ENCODE data around the gene ARL5C.
"Not testable (repeated sequence)": the region's sequence is repeated elsewhere in the genome, so short reads cannot be mapped to it uniquely, and the experiment has no call there.

ARL5C gene

DNA sequence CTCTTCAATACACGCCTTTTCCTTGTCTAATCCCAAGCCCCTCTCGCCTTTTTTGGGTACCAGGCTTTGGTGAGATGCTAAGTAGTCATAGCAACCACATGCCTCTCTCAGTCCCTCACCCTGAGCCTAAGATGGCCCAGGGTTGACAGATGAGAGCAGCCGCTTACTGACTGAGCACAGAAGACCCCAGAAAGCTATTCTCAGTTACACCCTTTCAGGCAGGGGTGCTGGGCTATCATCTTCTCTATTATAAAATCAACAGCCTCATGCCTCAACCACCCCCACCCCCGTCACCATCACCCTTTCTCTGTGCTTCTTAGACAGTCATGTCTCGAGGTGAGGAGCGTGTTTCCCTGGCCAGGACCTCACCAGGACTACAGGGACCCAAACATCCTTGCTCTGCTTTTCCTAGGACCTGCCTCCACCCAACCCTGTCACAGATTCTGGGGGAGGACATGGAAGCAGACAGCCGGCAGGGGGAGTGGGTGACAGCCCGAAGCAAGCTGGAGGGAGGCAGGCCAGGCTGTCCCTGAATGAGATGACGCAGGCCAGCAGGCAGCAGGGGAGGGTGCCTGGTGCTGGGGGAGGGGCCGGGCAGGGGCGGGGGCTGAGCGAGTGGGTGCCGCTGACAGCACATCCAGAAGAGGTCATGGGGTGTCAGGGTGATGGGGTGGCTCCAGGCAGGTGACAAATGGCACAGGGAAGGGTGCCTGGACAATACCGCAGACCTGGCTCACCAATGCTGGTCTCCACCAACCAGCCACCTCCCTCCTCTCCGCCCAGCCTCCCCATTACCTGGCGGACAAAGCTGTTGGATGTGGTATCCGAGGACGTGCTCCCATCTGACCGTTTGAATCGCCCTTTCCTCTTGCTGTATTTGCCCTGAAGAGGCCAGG is 28.4 kb upstream of the ARL5C start:
- peak; percentile 78 for DNase-seq

DNA sequence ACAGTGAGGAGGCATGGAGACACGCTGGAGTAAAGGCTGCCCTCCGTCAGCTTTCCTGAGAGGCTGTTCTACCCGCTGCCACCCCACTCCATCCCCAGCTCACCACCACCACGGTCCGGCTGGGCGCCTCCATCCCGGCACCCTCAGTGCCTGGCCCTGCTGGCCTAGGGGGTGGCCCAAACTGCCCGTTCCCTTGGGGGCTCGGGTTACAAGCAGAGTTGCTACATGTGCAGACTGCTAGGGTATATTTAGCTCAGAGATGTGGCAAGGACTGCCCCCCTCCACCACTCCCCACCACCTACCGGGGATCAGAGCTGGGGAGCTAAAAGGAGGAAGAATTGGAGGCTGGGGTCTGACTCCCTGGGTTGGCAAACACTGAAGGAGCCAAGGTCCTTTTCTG is 27.4 kb upstream of the ARL5C start:
- peak; percentile 50 for DNase-seq

DNA sequence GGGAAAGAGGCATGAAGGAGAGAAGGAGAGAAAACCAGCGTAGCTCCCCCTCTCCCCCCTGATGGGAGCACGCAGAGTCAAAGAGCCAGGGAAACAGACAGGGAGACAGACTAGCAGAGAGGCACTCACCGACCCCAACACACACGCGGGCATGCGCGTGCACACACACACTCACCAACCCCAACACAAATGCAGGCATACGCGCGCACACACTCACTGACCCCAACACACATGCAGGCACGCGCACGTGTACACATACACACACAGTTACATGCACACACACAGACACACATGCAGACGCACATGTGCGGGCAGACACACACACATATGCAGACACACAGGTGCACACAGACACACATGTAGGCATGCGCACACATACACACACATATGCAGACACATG is 26.9 kb upstream of the ARL5C start:
- no peak for DNase-seq

DNA sequence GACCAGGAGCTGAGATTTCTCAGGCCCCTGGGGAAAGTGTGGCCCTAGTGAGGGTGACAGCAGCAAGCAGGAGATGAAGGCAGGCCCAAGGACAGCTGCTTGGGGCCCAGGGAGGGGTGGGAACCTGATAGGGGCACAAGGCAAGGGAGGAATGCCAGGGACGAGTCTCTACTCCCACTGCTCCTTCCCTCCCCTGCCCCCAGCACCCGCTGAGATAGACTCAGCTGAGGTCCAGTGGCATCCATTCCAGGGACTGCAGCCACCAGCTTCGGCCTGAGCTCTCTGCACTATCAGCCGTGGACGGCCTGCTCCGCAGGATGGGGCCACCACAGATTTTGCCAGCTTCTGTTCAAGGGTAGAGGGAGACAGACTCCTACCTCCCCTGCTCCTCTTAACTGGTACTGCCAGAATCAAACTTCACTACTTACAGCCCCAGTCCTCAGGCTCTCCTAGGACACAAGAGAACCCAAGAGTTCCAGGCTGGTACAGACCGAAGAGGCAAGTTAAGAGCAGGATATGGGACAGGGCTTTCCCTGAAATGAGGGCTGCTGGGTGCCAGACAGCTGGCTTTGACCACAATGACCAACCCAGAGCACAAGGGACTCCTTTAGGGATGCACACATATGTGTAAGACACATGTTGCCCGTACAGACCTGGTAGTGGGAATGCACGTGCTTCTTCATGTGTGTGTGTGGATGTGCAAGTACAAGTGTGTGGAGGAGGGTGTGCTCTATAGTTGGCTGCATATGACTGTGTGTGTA is 26.0 kb upstream of the ARL5C start:
- DNase-seq, result peak; percentile 59

DNA sequence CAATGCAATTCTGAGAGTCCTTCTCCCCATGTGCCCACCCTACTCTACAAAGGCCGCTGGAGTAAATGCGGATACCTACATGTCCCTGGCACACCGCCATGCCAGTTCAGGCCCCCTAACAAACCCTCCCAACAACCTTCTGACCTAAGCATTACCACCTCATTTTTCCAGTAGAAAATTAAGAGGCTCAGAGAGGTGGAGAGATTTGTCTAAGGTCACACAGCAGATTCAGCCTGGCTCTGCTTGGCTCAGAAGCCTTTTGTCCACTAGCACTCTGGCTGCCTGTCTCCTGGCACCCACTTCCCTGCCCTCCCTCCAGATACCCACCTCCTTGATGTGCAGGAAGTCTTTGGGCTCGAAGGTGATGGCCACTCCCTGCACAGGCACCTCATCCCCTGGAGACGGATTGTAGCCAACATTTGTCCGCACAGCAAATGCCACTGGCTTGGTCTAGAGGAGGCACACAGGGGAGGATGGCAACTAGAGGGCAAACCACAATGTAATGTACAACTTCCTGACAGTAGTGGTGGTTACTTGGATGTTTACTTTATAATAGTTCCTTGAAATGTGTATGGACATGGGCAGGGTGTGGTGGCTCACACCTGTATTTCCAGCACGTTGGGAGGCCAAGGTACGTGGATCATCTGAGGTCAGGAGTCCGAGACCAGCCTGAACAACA is 21.3 kb upstream of the ARL5C start:
- no peak for DNase-seq

DNA sequence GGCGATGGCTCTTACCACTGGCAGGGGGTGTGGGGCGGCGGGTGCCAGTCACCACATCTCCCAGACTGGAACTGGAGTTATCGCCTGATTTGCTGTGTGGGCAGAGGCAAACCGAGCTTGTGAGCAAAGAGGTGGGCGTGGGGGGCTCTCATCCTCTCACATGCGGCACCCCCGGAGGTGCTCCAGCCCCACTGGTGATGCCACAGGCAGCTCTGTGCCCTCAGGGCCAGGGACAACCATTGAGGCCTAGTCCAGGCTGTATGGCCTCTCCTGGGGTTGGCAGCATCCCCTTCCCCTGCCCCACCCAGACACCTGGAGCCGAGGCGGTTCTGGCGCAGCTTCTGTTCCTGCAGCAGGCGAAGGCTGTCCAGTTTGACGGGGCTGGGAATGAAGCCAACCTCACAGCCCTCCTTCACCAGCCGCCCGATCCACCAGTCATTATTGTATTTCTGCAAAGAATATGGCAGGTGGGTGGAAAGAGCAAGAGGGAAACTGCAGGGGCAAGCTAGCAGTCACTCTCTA is 20.6 kb upstream of the ARL5C start:
- DNase-seq, result no peak

DNA sequence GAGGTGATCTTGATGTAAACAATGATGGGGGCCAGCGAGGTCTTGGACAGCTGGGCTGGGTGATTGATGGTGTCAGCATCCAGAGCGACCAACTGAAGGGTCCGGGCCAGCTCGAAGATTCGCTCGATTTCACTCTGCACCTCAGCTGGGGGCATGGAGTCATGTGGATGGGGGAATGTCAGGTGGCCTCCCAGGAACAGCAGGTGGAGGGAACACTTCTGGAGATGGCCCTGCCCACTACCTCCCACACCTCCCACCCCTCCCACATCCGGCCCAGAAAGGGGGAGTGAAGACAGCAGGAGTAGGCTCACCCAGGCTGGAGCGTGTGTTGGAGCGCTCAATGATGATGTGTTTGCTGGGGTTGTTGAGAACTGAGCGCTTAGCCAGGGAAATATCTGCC is 17.8 kb upstream of the ARL5C start:
- DNase-seq, result no peak

DNA sequence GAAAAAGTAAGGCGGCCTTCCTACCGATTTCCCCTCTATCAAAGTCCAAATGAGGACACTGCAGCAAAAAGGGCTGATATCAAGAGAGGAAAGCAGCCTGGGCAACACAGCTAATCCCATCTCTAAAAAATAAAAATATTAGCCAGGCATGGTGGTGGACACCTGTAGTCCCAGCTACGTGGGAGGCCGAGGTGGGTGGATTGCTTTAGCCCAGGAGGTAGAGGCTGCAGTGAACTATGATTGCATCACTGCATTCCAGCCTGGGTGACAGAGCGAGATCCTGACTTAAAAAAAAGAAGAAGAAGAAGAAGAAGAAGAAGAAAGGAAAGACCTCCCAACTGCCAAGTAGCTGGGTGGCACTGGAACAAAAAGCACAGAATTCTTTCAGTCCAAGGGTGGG is 17.1 kb upstream of the ARL5C start:
- DNase-seq, result no peak

DNA sequence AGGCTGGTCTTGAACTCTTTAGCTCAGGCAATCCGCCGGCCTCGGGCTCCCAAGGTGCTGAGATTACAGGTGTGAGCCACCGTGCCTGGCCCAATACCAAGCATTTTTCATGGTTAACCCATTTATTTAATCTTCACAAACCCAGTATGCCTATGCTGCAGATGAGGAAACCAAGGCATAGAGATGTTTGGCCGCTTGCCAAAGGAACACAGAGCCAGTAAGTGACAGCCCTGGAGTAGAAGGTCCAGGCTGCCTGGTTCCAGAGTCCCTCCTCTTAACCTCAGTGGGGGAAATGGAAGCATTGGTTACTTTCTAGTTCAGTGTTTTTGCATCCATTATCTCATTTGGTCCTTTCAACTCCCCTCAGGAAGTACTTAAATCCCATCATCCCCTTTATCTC is 15.3 kb upstream of the ARL5C start:
- no peak for DNase-seq

DNA sequence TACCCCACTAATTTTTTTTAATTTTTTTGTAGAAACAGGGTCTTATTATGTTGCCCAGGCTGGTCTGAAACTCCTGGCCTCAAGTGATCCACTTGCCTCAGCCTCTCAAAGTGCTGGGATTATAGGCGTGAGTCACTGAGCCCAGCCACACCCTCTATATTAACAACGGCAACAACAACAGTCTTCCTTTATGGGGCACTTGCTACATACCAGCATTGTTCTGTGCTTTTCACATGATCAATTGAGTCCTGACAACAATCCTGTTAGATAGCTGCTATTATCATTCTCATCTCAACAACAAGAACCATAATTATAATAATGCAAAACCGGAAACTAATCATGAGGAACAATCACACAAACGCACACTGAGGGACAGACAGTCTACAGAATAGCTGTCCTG is 12.6 kb upstream of the ARL5C start:
- DNase-seq, result no peak

DNA sequence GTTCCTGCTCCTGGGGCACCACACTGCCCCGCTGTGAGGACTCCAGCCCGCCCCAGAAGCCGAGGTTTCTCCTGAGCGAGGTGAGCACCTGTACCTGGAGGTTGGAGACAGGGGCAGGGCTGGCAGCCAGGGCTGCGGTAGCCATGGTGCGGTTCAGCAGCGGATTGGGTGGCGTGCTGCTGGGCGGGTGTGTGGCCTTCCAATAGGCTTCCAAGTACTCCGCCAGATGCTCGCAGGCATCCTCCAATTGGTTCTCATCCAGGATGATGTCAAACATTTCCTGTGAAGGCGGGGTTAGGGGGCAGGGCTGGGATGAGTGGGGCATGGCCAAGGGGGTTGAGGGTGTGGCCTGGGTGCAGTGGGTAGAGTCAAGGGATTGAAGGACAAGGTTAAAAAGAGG is 11.3 kb upstream of the ARL5C start:
- no peak for DNase-seq

DNA sequence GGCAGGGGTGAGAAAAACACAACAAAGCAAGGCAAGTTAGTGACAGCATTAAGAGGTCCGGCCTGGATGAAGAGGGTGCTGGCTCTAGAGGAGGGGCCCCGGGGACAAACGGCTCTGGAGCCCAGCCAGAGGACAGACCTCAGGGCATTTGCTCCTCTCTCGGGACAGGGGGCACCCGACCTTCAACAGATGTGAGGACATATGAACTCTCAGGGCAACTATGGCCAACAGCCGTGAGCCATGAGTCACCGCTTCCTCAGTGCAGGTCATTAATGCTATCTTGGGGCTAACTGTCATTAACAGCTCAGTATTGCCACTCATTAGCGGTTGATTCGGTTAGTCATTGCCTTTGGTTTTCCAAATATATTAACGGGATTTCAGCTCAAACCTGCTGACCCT is 9.7 kb upstream of the ARL5C start:
- DNase-seq, result no peak

DNA sequence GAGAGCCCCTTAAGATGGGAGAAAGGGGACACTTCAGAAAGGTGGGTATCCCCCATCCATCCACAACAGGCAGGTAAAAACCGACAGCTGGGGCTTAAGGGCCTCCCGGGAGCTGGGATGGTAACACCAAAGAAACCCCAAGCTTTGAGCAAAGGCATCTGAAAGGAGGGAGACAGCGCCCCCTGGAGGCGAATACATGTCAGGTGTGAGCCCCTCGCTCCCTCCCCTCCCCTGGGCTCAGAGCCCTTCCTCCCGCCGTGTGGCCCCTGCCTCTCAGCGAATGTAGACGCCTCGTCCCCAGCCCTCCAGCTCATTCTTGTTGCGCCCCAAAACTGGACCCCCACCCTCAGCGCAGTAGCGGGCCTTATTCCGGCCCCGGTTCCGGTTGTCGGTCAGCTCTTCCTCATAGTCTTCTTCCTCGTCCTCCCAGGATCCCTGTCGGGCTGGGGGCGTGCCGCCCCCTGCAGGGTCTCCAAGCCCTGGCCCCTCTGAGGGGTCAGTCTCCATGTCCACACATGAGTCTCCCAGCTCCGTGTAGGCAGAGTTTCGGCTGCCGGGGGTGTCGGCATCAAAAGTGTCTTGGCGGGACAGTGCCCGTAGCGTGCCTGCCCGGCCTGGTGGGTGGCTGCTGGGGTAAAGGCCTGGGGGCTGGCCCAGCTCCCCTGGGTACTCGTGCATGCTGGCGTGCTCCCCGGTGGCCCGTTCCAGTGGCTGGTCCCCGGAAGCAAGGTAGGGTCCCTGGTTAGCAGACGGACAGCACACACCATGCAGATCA is 9.1 kb upstream of the ARL5C start:
- peak; percentile 80 for DNase-seq

DNA sequence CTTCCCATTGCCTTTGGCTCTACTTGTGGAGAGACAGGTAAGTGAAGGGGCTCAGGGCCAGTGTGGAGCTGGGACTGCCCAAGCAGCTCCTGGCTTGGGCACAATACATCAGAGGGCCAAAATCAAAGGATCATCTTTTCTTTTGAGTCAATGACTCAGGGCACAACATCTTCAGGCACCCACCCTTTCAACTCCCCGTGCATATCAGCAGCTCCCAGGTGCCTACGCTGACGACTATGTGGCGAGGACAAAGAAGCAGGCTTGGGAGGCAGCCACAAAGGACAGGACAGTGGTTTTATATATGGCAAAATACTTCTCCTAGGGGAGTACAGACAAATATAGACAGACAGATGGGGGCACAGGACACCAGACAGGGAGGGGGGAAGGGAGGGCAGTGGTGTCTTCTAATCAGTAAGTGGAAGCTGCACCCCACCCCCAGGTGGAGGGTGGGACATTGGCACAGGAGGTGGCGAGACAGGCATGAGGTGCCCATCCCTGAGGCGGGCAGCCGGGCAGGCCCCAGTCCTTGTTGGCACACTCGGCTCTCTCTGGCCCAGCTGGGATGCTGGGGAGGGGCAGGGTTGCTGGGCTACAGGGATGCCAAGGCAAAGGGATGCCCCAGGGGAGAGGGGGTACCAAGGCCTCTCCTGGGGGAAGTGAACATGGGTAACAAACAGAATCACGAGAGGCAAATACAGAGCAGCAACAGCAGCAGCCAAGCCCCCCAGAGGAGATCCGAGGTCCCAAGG is 7.7 kb upstream of the ARL5C start:
- DNase-seq, result no peak

DNA sequence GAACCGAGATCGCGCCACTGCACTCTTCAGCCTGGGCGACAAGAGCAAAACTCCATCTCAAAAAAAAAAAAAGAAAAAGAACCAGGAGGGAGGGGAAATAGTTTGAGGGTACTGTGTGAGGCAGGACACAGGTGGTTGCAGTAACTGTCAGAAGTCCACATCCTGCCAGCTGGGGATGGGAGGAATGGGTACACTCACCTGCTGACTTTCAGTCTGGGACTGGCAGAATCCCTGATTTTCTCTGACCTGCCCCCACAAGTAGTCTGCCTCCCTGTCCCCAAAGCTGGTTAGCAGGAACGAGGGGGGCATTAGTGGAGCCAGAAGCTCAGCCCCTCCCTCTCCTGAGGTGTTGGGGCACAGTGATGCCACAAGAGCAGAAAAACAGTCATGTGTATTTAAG is 7.1 kb upstream of the ARL5C start:
- DNase-seq, result no peak

DNA sequence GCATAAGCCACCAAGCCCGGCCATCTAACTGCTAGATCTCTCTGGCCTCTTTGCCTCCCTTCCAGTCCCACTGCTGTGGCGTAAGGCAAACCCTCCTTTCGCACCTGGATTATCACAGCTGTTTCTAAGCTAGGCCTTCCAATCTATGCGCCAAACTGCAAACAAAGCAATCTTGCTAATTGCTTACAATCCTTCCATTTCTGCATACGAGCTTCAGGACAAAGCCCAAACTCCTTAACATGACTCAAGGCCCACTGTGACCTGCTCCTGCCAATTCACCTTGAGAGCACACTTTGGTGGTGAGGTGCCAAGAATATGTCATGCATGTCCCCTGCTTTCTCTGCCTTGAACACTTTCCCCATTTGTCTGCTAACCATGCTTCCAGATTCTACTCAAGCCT is 6.0 kb upstream of the ARL5C start:
- no peak for DNase-seq

DNA sequence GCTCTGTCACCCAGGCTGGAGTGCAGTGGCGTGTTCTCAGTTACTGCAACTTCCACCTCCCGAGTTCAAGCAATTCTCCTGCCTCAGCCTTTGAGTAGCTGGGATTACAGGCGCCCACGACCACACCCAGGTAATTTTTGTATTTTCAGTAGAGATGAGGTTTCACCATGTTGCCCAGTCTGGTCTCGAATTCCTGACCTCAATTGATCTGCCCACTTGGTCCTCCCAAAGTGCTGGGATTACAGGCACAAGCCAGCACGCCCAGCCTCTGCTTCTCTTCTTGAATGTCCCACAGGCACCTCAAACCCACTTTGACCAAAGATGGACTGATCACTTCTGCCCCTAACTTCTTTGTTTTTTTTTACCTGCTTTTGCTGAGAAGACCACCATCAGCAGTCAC is 4.6 kb upstream of the ARL5C start:
- no peak for DNase-seq

DNA sequence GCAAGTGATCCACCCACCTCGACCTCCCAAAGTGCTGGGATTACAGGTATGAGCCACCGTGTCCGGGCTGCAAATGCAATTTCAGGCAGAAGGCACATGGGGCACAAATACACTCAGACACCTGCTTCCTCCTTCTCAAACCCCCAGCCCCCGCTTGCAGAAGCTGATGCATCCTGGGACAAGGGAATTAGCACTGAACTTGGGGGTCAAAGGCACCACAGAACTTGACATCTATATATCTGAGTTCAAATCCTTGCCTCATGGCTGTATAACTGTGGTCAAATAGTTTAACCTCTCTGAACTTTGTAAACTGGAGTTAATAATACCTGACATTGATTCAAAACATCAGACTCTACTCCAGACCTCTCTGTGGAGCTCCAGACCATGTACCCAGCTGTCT is 4.1 kb upstream of the ARL5C start:
- no peak for DNase-seq

DNA sequence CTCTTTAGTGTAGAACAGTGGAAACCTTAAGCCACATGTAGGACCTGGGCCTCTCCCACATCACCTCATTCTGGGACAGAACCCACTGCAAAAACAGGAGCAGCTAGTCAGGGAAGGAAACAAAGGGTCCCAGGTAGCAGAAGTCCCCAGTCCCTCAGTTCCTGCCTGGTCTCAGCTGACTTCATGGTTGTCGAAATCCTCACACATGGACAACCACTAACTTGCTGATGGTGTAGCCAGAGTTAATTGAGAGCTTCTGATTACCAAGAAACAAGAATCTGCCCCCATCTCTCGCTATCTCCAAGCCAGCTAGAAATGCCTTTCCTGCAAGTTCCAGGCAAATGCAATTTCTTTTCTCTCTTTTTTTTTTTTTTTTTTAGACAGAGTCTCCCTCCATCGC is 3.6 kb upstream of the ARL5C start:
- DNase-seq, result no peak

DNA sequence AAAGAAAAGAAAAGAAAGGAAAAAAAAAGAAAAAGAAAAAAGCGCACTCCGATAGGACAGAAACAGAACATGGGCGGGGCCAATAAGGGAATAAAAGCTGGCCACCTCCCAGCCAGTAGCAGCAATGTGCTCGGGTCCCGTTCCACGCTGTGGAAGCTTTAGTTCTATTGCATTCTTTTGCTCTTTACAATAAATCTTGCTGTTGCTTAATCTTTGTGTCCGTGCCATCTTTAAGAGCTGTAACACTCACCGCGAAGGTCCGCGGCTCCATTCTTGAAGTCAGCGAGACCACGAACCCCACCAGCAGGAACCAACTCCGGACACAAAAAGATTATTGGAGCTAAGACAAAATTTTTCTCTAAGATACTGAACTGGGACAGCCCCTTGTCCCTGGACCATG is 3.1 kb upstream of the ARL5C start:
- DNase-seq, result no peak

DNA sequence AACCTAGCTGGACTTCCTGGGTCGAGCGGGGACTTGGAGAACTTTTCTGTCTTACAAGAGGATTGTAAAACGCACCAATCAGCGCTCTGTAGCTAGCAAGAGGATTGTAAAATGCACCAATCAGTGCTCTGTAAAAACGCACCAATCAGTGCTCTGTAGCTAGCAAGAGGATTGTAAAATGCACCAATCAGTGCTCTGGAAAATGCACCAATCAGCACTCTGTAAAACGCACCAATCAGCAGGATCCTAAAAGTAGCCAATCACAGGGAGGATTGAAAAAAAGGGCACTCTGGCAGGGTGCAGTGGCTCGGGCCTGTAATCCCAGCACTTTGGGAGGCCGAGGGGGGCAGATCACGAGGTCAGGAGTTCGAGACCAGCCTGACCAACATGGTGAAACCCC is 2.5 kb upstream of the ARL5C start:
- not testable (repeated sequence) for DNase-seq

DNA sequence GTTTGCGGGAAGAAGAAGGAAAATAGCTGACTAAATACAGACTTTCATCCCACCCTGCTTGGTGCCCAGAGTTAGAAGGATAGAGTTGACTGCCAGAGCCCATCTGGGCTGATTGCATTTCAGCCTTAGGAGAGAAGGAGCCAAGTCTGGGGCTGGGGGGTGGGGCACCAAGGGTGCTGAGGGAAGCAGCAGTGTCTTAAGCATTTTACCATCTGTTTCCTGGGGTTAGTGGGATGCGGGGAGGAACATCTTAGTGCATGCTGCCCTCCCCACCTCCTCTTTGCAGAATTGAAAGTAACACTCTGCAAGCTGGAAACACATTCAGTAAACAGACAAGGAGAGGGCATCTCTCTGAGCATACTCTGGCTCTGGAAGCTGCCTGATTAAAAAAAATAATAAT is 1.5 kb upstream of the ARL5C start:
- DNase-seq, result peak; percentile 66

Data from femur (tissue), 1 donor.